Suppressor macrophage (primary cell): ENCODE results near the gene SYP.
"Not testable (repeated sequence)": the region's sequence is repeated elsewhere in the genome, so short reads cannot be mapped to it uniquely, and the experiment has no call there.

Source experiments
- DNase-seq, 4 experiments: peaks; one replicate each; pipeline ENCODE4 v3.0.0-alpha.2; 2020 to 2022

SYP gene

DNA sequence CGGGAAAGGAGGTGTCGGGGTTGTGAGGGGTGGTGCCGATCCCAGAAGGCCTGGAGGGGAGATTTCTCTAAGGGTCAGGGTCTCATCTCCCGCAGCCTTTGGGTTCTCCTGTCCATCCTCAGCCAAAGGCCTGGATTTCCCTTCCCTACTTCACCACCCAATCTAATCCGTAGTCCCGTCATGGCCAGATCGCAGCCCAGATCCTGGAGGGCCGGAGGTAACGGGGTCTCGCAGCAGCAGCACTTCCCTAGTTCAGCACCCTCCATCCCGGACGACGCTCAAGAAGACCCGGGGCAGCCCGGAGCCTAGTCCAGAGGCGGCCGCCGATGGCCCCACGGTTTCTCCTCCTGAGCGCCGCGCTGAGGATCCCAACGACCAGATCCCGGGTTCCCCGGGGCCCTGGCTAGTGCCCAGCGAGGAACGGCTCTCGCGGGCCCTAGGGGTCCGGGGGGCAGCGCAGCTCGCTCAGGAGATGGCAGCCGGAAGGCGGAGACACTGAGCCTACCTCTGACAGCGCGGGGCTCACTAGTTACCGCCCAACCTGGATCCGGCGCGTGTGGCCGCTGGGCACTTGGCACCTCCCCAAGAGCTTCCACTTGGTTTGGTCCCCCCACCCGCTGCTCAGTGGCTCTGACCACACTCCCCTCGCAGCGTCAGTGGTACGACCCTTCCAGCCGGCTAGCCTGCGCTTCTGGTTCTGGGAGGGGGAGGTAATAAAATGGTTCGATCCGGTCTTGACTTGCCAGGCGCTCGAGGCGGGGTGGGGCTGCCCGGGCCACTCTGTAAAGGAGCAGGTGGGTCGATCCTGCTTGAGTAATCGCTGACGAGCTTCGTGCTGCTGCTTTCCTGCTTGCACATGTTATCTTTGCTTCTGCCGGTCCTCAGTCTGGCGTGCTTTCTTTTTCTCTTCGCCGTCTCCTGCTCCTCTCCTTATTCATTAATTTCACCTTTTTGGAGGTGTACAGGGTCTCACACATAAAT lies 33.8 kb downstream of the SYP start:
- DNase-seq = peak; percentile 68 to 83 (median 78)

DNA sequence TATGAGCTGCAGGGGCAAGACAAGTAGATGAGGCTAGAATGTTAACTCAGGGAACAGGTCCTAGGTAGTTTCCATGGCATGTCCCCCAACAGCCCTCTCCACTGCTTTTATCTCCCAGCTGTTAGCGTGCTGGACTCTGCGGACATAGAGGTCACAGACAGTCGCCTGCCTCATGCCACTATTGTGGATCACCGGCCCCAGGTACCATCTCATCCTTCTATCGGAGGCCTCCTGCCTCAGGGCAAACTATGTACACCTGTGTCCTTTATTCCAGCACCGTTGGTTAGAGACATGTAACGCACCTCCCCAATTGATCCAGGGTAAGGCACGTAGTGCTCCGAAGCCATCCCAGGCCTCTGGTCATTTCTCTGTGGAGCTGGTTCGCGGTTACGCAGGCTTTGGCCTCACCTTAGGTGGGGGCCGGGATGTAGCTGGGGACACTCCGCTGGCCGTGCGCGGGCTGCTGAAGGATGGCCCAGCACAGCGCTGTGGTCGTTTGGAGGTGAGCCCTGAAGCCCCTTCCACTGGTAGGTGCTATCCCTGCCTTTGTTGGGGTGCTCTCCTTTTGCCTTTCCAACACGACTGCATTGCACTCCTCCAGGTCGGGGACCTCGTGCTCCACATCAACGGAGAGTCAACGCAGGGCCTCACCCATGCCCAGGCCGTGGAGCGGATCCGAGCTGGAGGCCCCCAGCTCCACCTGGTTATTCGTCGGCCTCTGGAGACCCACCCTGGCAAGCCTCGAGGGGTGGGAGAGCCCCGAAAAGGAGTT lies 35.2 kb downstream of the SYP start:
- DNase-seq = no peak

DNA sequence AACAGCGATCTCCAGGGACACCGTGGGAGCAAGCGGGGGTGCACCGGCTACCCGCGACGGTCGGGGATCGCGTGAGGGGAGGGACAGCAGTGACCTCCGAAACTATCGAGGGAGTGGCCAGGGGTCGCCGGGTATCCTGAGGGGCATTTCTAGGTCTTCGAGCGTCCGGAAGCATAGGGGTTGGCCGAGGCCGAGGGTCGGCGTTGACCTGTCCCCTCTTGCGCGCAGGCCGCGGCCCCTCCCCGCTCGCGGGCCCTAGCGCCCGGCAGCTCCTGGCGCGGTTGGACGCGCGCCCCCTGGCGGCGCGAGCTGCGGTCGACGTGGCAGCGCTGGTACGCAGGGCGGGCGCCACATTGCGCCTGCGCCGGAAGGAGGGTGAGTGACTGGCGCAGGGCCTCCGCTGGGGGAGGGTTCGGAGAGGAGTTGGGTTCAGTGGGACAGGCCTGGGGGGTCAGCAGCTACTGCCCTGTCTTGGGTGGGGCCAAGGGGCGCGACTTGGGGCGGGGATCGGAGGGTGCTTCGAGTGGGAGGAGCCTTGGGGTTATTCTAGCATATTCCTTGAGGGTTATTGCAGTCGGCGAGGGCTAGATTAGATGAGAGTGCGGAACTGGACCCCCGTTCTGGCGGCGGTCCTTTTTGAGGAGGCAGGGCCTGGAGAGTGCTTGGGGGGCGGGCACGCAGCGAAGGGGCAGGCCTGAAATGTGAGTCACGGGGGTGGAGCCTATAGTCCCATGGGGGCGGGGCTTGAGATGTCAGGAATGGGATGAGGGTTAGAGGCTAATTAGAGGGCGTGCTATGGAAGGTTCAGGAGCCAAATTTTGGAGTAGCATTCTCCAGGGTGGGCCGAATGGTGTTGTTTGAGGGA lies 36.2 kb downstream of the SYP start:
- peak; percentile 88 to 95 (median 92) for DNase-seq

DNA sequence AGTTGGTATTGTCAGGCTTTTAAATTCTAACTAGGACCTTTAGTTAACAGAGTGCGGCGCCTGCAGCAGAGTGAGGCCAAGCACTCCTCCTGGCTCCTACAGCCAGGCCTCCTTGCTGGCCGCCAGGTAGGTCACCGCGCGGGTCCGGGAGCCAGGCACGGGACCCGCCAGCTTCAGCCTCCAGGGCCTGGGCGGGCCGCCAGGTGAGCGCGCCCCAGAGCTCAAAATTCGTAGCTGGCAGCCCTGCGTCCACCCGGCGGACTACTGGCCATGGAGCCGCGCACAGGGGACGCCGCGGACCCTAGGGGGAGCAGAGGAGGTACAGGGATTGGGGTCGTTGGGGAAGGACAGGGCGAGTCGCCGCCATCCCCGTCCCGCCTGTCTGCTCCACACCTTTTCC lies 37.4 kb downstream of the SYP start, which contains the start of gene MAGIX:
MAGIX (plus strand) TSS at position 139 of the 400 bp plus-strand sequence; CDS start at position 271, 132 bp downstream.
- no peak for DNase-seq

DNA sequence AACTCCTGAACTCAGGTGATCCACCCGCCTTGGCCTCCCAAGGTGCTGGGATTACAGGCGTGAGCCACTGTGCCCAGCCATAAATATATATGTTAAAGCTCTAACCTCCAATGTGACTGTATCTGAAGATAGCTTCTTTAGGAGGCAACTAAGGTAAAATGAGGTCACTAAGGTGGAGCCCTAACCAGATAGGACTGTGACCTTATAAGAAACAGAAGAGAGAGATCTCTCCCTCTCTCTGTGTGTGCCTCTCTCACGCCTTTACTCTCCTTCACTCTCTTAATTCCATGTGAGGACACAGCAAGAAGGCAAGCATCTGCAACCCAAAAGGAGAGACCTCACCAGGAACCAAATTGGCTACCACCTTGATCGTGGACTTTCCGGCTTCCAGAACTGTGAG lies 38.4 kb downstream of the SYP start:
- DNase-seq = no peak

DNA sequence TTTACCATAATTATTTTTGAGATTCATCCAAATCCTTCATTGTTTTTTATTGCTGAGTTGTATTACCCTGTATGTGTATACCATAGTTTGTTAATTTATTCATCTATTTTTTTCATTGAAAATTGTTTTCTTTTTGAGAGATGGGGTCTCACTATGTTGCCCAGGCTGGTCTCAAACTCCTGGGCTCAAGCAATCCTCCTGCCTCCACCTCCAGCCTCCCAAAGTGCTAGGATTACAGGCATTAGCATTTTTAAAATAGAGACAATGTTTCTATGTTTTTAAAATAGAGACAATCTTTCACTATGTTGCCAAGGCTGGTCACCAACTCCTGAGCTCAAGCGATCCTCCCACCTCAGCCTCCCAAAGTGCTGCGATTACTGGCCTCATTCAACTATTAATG lies 39.1 kb downstream of the SYP start:
- DNase-seq = no peak

DNA sequence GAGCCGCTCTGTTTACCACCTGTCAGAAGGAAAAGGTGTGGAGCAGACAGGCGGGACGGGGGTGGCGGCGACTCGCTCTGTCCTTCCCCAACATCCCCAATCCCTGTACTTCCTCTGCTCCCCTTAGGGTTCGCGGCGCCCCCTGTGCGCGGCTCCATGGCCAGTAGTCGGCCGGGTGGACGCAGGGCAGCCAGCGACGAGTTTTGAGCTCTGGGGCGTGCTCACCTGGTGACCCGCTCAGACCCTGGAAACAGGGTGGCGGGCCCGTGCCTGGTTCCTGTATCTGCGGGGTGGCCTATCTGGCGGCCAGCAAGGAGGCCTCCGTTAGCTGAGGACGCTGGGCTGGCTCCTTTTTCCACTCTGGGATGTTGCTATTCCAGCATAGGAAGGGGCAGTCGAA lies 42.8 kb downstream of the SYP start:
- no peak for DNase-seq

DNA sequence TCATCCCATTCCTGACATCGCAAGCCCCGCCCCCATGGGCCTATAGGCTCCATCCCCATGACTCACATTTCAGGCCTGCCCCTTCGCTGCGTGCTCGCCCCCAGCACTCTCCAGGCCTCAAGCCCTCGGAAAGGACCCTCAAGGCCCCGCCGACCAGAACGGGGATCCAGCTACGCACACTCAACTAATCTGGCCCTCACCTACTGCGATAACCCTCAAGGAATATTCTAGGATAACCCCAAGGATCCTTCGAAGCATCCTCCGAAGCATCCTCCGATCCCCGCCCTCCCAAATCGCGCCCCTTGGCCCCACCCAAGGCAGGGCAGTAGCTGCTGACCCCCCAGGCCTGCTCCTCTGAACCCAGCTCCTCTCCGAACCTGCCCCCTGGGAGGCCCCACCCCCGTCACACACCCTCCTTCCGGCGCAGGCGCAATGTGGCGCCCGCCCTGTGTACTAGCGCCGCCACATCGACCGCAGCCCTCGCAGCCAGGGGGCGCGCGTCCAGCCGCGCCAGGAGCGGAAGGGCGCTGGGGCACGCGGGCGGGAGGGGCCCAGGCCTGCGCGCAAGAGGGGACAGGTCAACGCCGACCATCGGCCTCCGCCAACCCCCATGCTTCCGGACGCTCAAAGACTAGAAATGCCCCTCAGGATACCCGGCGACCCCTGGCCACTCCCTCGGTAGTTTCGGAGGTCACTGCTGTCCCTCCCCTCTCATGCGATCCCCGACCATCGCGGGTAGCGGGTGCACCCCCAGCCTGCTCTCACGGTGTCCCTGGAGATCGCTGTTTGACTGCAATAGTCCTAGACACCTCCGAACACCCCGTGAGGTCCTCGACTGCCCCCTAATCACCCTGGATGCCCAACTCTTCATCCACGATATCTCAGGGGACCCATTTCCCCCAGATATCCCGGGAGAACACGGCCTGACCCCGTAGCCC lies 43.8 kb downstream of the SYP start:
- DNase-seq = peak; percentile 84 to 95 (median 90)

DNA sequence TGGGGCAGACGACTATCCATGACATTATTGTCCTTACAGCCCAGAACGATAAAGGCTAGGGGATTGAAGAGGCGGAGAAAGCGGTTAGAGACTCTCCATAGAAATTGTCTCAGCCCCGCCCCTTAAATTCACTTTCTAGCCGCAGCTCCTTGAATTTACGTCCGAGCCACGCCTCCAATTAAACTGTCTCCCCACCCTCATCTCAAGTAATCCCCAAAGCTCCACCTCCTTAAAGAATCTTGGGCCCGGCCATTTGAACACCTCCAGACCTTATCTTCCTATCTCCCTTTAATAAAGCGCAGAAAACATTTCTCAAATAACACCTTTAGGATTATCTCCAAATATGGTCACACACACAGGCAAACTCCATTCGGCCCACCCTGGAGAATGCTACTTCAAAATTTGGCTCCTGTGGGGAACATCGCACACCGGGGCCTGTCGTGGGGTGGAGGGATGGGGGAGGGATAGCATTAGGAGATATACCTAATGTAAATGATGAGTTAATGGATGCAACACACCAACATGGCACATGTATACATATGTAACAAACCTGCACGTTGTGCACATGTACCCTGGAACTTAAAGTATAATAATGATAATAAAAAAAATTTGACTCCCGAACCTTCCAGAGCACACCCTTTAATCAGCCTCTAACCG lies 44.6 kb downstream of the SYP start:
- DNase-seq = peak in 3 of 4 experiments; percentile 36 to 58 (median 52)

DNA sequence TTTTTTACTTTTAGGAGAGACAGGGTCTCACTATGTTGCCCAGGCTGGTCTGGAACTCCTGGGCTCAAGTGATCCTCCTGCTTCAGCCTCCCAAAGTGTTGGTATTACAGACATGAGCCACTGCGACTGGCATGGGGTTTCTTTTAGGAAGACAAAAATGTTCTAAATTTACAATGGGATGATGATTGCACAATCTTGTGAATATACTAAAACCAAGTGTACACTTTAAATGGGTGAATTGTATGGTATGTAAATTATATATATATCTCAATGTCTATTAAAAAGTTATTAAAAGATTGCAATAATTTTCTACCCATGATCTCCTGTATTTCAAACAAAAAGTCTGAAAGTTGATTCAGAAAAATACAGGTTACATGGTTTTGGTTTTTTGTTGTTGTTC lies 46.5 kb downstream of the SYP start:
- no peak for DNase-seq

DNA sequence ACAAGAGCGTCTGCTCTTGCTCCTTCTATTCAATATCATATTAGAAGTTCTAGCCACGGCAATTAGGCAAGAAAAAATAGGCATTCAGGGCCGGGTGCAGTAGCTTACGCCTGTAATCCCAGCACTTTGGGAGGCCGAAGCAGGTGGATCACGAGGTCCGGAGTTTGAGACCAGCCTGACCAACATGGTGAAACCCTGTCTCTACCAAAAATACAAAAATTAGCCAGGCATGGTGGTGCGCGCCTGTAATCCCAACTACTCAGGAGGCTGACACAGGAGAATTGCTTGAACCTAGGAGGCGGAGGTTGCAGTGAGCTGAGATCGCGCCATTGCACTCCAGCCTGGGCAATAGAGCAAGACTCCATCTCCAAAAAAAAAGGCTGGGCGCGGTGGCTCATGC lies 50.7 kb downstream of the SYP start:
- not testable (repeated sequence) for DNase-seq

DNA sequence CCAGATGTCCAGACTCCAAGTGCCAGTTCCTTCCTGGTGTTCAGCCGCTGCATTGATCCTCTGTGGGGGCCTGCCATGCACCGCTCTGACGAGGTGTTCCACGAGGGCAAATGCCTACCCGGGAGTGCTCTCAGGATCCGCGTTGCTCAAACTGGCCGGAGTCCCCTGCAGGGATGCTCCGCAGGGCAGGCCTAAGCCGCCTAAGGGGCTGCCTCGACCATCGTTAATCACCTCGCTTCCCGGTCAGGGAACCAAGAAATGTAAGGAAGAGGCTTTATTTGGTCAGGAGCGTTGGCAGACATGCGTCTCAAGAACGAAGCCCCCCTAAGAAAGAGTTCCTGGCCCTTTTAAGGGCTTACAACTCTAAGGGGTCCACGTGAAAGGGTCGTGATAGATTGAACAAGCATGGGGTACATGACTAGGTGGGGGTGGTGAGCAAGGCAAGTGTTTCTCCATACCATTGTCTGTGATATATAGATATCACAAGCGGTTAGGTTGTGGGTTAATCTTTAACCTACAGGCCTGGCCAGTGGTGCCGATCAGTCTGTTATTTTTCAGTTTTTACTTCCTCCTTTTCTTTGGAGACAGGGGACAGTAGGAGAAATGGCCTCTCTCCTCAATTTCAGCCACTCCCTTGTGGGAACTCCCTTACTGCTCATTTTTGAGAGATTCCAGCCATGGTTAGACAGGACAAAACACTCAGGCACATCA lies 51.4 kb downstream of the SYP start:
- DNase-seq = peak in 1 of 4 experiments; percentile 14

DNA sequence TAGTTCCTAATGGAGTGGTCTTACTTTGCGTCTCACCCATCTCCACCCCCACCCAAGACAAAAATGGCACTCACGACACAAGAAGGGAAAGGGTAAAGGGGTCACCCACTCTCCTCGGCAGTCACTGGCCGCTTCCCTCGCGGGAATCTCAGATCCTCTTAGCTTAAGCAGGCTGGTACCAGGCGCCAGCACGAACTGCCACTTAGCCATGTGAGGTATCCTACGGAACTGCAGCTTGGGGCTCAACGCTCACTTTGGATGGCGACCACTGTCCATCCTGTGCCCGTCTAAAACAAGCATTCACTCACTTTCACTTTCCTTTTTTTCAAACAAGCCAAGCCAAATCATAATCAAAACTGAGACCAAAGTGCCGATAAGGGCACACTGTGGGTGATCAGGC lies 52.1 kb downstream of the SYP start:
- no peak for DNase-seq

DNA sequence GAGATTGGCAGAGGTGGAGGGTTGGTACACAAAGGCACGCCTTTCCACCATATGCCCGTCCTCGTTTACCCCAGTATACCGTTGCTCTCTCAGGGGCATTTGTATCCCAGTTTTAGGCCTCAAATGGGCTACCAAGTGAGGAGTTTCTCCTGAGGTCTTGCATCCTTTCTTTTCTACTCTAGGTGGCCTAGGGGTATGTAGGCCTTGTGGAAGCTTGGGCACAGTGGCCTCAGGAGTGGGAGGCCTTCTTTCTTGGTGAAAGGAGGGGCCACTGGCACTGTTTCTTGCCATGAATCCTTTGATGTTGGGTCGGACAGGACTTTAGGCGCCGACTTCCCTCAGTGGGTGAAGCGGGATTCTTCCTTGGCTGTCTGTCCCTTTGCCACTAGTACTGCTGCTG lies 52.7 kb downstream of the SYP start:
- DNase-seq = no peak

DNA sequence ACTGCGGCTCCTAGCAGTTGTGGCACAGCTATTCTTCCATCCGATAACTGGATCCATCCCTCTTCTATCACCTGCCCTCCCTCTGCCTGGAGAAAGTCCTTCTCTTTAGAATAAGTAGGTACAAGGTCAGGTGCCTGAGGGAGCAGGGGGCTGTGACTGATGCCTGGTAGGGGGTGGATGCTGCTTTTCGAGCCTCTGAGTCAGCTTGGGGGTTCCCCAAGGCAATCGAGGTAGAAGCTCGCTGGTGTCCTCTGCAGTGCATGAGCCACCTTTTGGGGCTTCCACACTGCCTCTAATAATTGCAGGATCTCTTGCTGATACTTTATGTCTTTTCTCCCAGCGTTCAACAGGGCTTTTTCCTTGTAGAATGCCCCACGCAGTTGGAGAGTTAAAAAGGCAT lies 56.8 kb downstream of the SYP start:
- DNase-seq = not testable (repeated sequence)

DNA sequence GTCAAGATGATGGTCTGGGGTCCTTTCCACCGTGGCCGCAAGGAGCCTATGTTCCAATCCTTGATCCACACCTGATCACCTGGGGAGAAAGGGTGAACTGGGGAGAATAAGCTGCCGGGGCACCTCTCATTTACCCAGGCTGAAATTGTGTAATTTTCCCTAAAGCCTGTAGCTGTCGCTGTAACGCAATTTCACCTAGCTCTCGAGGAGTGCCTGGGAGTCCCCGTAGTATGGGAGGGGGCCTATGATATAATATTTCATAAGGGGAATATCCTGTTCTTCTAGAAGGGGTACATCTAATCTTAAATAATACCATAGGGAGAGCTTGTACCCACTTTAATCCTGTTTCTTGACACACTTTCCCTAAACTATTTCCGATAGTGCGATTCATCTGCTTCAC lies 57.7 kb downstream of the SYP start:
- peak in 2 of 4 experiments; percentile 7 to 22 for DNase-seq

DNA sequence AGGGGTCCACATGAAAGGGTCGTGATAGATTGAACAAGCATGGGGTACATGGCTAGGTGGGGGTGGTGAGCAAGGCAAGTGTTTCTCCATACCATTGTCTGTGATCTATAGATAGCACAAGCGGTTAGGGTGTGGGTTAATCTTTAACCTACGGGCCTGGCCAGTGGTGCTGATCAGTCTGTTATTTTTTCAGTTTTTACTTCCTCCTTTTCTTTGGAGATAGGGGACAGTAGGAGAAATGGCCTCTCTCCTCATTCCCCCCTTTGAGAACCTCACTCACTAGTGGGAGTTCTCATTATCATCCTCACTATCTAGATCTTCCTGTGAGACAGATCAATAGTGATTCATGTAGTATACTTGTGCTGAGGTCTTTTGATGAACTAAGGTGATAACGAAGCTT lies 60.3 kb downstream of the SYP start:
- no peak for DNase-seq
